NT2/D1 (cell line): ENCODE measurements around the gene RPL7A.
"Not testable (repeated sequence)": the region's sequence is repeated elsewhere in the genome, so short reads cannot be mapped to it uniquely, and the experiment has no call there.

Source experiments
- DNase-seq: peaks from one replicate; pipeline ENCODE4 v3.0.0-alpha.2; 2011; ENCODE audit warnings: low read depth, low spot score
- H3K27me3 ChIP-seq: 2 replicates; pipeline ENCODE4 v1.6.0; 2011; ENCODE audit warnings: mild to moderate bottlenecking; ENCODE audit not compliant: insufficient read length, insufficient read depth
- H3K36me3 ChIP-seq: 2 replicates; pipeline ENCODE4 v1.6.1; 2011; ENCODE audit warnings: mild to moderate bottlenecking, low read length, mixed read lengths; ENCODE audit not compliant: insufficient read depth, insufficient read length
- H3K4me1 ChIP-seq: 2 replicates; pipeline ENCODE4 v1.5.1; 2011; ENCODE audit not compliant: insufficient read depth, insufficient read length
- H3K4me3 ChIP-seq: 2 replicates; pipeline ENCODE4 v1.5.1; 2011; ENCODE audit warnings: low read depth; ENCODE audit not compliant: insufficient read length
- H3K9ac ChIP-seq: 2 replicates; pipeline ENCODE4 v1.6.0; 2011; ENCODE audit warnings: low read depth; ENCODE audit not compliant: insufficient read length
- H3K9me3 ChIP-seq: 2 replicates; pipeline ENCODE4 v1.5.1; 2011; ENCODE audit warnings: mild to moderate bottlenecking, low read length; ENCODE audit not compliant: insufficient read depth
- SUZ12 ChIP-seq: IDR thresholded peaks from 2 replicates; pipeline ENCODE4 v1.6.1; 2011; ENCODE audit not compliant: insufficient read length, insufficient read depth; ENCODE audit errors: extremely low read depth
- YY1 ChIP-seq: IDR thresholded peaks from 2 replicates; pipeline ENCODE4 v1.6.1; 2011; ENCODE audit not compliant: insufficient read length, insufficient read depth
- ZNF274 ChIP-seq: IDR thresholded peaks from 2 replicates; pipeline ENCODE4 v1.6.1; 2011; ENCODE audit warnings: mild to moderate bottlenecking, low read depth, low read length

The RPL7A gene

DNA sequence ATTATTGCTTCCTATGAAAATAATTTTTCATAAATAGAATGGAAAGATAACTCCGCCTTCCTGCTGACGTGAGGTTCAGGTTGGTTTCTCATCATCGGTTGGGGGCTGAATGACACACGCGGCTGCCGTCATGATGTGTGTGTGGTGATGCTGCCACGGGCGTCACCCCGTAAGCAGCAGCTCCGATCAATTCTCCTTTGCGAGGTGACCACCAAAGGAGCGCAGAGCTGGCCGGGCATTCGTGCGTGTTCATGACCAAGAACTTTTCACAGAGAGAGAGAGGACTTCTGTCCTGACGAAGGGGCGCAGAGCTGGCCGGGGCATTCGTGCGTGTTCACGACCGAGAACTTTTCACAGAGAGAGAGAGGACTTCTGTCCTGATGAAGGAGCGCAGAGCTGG lies 42.3 kb upstream of the RPL7A start:
- no peak for DNase-seq
- no peak overlapping the region for H3K4me3 ChIP-seq
- TF ChIP-seq ZNF274 (no peak), YY1 (no peak), SUZ12 (no peak)
- no peaks in the 10 kb centered on the region for H3K36me3 ChIP-seq
- H3K27me3 ChIP-seq = peaks cover 3% of the 10 kb centered on the region
- peaks cover 7% of the 10 kb centered on the region; the same call in 1 of the 2 replicates for H3K9me3 ChIP-seq
- H3K9ac ChIP-seq = no peak overlapping the region
- peaks cover 13% of the 10 kb centered on the region for H3K4me1 ChIP-seq

DNA sequence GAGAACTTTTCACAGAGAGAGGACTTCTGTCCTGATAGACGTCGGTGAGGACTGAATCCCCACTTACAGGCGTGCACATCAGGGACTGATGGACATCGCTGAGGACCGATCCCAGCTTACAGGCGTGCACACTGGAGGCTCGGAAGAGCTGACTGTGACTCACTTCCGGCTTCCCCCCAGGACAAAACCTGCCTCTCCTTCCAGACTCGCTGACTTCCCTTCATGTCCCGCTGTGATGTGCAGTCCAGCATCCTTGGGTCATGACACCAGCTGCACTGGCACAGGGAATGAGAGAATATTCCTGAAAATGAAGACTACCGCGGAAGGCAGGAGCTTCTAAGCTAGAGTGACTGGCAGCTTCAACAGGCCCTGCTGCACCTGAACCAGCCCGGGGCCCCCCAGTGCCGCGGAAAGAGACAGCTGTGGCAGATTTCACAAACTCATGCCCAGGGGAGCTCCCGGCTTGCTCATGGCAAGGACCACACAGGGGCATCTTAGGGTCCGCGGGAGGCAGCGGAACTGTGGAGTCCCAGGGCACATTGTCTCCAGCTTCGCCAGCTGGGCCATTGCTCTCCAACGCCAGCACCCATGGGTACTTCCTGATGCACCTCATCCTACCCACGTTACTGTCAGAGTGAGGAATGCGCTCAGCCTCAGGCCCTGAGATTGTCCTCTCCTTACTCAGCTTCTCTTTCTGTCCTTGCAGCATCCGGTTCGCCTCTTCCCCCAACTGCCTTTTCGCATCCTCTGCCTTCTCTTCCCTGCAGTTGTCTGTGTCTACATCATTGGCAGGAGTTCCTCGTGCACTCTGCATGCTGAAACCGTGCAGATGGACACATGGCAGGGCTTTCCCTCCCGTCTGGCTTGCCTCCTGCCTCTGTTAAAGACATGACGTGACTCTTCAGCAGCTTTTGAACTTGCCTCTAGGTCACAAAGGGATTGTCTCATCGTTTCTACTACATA lies 41.5 kb upstream of the RPL7A start:
- peaks cover 3% of the 10 kb centered on the region for H3K27me3 ChIP-seq
- H3K4me3 ChIP-seq = no peak overlapping the region
- H3K36me3 ChIP-seq = no peaks in the 10 kb centered on the region
- TF ChIP-seq ZNF274 = no peak
- no peak for TF ChIP-seq SUZ12
- TF ChIP-seq YY1 = no peak
- DNase-seq = no peak
- peaks cover 13% of the 10 kb centered on the region for H3K4me1 ChIP-seq
- H3K9ac ChIP-seq = no peak overlapping the region
- peaks cover 7% of the 10 kb centered on the region; the same call in 1 of the 2 replicates for H3K9me3 ChIP-seq

DNA sequence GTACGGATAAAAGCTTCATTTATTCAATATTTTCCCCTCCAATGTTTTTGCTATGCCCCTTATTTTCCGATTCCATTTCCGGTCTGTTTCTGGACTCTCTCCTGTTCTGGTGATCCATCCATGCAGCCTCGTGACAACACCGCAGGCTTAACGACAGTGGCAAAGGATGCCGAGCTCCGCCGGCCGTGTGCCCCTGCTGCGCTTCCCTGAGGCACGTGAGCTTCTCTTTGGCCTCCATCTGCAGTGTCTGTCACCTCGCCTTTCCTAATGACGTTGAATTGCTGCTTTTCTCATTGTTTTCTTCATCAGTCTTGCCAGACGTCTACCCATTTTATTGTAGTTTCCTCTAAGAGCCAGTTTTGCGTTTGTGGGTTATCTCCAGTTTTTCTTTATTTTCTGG lies 40.7 kb upstream of the RPL7A start:
- H3K9me3 ChIP-seq = peaks cover 7% of the 10 kb centered on the region; the same call in 1 of the 2 replicates
- TF ChIP-seq SUZ12 (no peak), YY1 (no peak), ZNF274 (no peak)

GRCh38 chr9:133309608-133310007 lies 38.4 kb upstream of the RPL7A start:
- no peak for TF ChIP-seq ZNF274
- TF ChIP-seq SUZ12 = no peak
- TF ChIP-seq YY1 = no peak
- H3K4me1 ChIP-seq = peaks cover 7% of the 10 kb centered on the region
- H3K27me3 ChIP-seq = peaks cover 3% of the 10 kb centered on the region
- H3K36me3 ChIP-seq = no peaks in the 10 kb centered on the region
- no peak for DNase-seq
- peaks cover 7% of the 10 kb centered on the region; the same call in 1 of the 2 replicates for H3K9me3 ChIP-seq
- H3K9ac ChIP-seq = no peak overlapping the region
- no peak overlapping the region for H3K4me3 ChIP-seq

More for the DNA sequence above, 40.7 kb upstream of the RPL7A start:
- Histone ChIP-seq H3K36me3 (no peaks in the 10 kb centered on the region), H3K4me1 (peaks cover 13% of the 10 kb centered on the region), H3K4me3 (no peak overlapping the region), H3K9ac (no peak overlapping the region), H3K27me3 (peaks cover 3% of the 10 kb centered on the region)
- no peak for DNase-seq

DNA sequence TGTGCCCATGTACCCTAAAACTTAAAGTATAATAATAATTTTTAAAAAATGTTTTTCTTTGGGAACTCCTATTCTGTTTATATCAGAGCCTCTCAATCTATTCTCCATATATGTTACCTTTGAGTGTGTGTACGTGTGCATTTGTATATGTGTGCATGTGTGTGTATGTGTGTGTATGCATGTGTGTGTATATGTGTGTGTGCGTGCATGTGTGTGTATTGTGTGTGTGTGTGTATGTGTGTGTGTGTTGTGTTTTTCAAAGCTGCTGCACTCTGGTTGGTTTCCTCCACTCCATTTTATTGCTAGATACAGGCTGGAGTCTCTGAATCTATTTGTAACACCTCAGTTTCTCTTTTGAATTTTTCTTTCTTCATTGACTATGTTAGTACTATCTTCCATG lies 32.0 kb upstream of the RPL7A start:
- Histone ChIP-seq H3K4me1 (peaks cover 4% of the 10 kb centered on the region), H3K9ac (no peak overlapping the region), H3K27me3 (no peaks in the 10 kb centered on the region), H3K36me3 (no peaks in the 10 kb centered on the region), H3K9me3 (no peaks in the 10 kb centered on the region), H3K4me3 (no peak overlapping the region)
- TF ChIP-seq ZNF274 = no peak
- no peak for TF ChIP-seq YY1
- TF ChIP-seq SUZ12 = no peak
- no peak for DNase-seq

- not testable (repeated sequence) for H3K36me3 ChIP-seq, H3K4me1 ChIP-seq, H3K9ac ChIP-seq, H3K4me3 ChIP-seq, H3K27me3 ChIP-seq, DNase-seq, H3K9me3 ChIP-seq
These were observed 30.5 kb upstream of the RPL7A start for GRCh38 chr9:133317551-133317950.

GRCh38 chr9:133320421-133320881 lies 27.6 kb upstream of the RPL7A start:
- H3K27me3 ChIP-seq = no peaks in the 10 kb centered on the region
- H3K36me3 ChIP-seq = no peaks in the 10 kb centered on the region
- DNase-seq = no peak
- TF ChIP-seq YY1 (no peak), SUZ12 (no peak), ZNF274 (no peak)
- peaks cover 8% of the 10 kb centered on the region; the same call in 1 of the 2 replicates for H3K9me3 ChIP-seq
- no peak overlapping the region for H3K9ac ChIP-seq
- no peak overlapping the region for H3K4me3 ChIP-seq
- peaks cover 4% of the 10 kb centered on the region for H3K4me1 ChIP-seq
